Caco-2 (cell line): ENCODE measurements around the gene CORIN. TPM values are rescaled to one million over a fixed set of nuclear protein-coding genes. Genes with fewer than 3 reads are reported as not detected.

Experiments
- BruUV-seq: library from RNA; stranded (reverse); fragments of 400-500 nt; replicated peaks from 2 replicates; lab custom pipeline; 2021; lab: Mats Ljungman, UMichigan
- CTCF ChIA-PET: fragments of 300-600 bp; sonication (Branson Sonifier 250); formaldehyde crosslinking; loops from one replicate; lab custom pipeline; 2022; ENCODE audit warnings: antibody characterized with exemption; lab: Charles Lee
- POLR2A ChIA-PET: fragments of 300-600 bp; sonication (Branson Sonifier 250); formaldehyde crosslinking; loops from one replicate; lab custom pipeline; 2022; ENCODE audit warnings: antibody characterized with exemption; lab: Charles Lee
- DNase-seq, 2 experiments: peaks; one replicate each; pipeline versions ENCODE4 v3.0.0 to v3.0.0-alpha.2; 2020 to 2022
- H3K27me3 ChIP-seq: replicated peaks from 2 replicates; pipeline ENCODE4 v1.6.0; 2011; ENCODE audit warnings: low read length; ENCODE audit not compliant: control insufficient read depth, insufficient read depth
- H3K36me3 ChIP-seq: 2 replicates; pipeline ENCODE4 v1.5.1; 2011; ENCODE audit warnings: low read length; ENCODE audit not compliant: control insufficient read depth, insufficient read depth
- H3K4me1 ChIP-seq: fragments of 250-450 bp; sonication (Bioruptor Pico); 2 replicates; pipeline ENCODE4 v1.5.1; 2020; ENCODE audit warnings: mild to moderate bottlenecking
- H3K4me3 ChIP-seq: 2 replicates; pipeline ENCODE4 v1.5.1; 2011; ENCODE audit warnings: low read depth, mild to moderate bottlenecking, control low read depth, low read length
- H3K9me3 ChIP-seq: fragments of 250-450 bp; sonication (Bioruptor Pico); 2 replicates; pipeline ENCODE4 v1.5.1; 2020; ENCODE audit warnings: mild to moderate bottlenecking, moderate library complexity
- H3K27ac Mint-ChIP-seq: one replicate; pipeline ENCODE4 v1.8.0; 2022; ENCODE audit warnings: mixed read lengths; ENCODE audit not compliant: unreplicated experiment
- H3K27me3 Mint-ChIP-seq: one replicate; pipeline ENCODE4 v1.8.0; 2022; ENCODE audit warnings: mixed read lengths; ENCODE audit not compliant: insufficient read depth, unreplicated experiment
- H3K36me3 Mint-ChIP-seq: one replicate; pipeline ENCODE4 v1.8.0; 2022; ENCODE audit warnings: mild to moderate bottlenecking, mixed read lengths; ENCODE audit not compliant: insufficient read depth, unreplicated experiment
- H3K4me1 Mint-ChIP-seq: one replicate; pipeline ENCODE4 v1.8.0; 2022; ENCODE audit warnings: low read depth, mixed read lengths; ENCODE audit not compliant: unreplicated experiment
- H3K4me3 Mint-ChIP-seq: one replicate; pipeline ENCODE4 v1.8.0; 2022; ENCODE audit warnings: mild to moderate bottlenecking, moderate library complexity, mixed read lengths; ENCODE audit not compliant: unreplicated experiment
- H3K9me3 Mint-ChIP-seq: one replicate; pipeline ENCODE4 v1.8.0; 2022; ENCODE audit warnings: mixed read lengths; ENCODE audit not compliant: unreplicated experiment
- CTCF ChIP-seq, 2 experiments: fragments of 200-600 bp in 1 of 2; IDR thresholded peaks; 1 replicate in 1 of 2; 2 replicates in 1 of 2; pipeline versions ENCODE4 v1.5.1 to v1.8.0; 2011 to 2022; ENCODE audit warnings: antibody characterized with exemption in 1 of 2, control low read depth in 1 of 2, inconsistent platforms in 1 of 2, low read depth in 1 of 2, low read length in 1 of 2, mild to moderate bottlenecking in 1 of 2, moderate library complexity in 1 of 2; ENCODE audit not compliant: insufficient read depth in 1 of 2, severe bottlenecking in 1 of 2, unreplicated experiment in 1 of 2
- intact Hi-C: fragments of 100-400 bp; cut with micrococcal nuclease; formaldehyde crosslinking; loops from one replicate; pipeline ENCODE4 v1.10.0; 2022; ENCODE audit not compliant: unreplicated experiment
- total RNA-seq: library from RNA; stranded (reverse); gene quantifications from 2 replicates; pipeline ENCODE4 v1.2.3, GENCODE V29; 2022

CORIN gene
- total RNA-seq, 1 experiment from 2014 or later: 0.27 TPM

DNA sequence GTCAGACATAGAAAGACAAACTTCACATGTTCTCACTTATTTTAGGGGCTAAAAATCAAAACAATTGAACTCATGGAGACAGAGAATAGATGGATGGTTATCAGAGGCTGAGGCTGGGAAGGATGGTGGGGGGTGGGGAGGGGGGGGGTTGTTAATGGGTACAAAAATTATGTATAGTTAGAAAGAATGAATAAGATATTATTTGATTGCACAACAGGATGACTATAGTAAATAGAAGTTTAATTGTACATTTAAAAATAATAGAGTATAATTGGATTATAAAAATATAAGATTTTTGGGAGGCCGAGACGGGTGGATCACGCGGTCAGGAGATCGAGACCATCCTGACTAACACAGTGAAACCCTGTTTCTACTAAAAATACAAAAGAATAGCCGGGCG is 33.3 kb downstream of the CORIN start:
- intact Hi-C loops: no loop called here
- Mint-ChIP-seq H3K27me3 (peaks cover 2% of the 10 kb centered on the region), H3K4me3 (no peak overlapping the region), H3K36me3 (no peaks in the 10 kb centered on the region), H3K4me1 (no peaks in the 10 kb centered on the region), H3K27ac (no peak overlapping the region), H3K9me3 (no peaks in the 10 kb centered on the region)
- BruUV-seq: no TSS peak
- no peaks in the 10 kb centered on the region for H3K36me3 ChIP-seq
- POLR2A ChIA-PET: no interaction called here
- H3K9me3 ChIP-seq: no peaks in the 10 kb centered on the region
- H3K4me1 ChIP-seq: no peaks in the 10 kb centered on the region
- no peak for TF ChIP-seq CTCF (IDR thresholded peaks at IDR 0.05; ENCODE audit: insufficient read depth in 1 of 2, low read depth in 1 of 2, low read length in 1 of 2, severe bottlenecking in 1 of 2, unreplicated experiment in 1 of 2)
- no peak overlapping the region for H3K4me3 ChIP-seq
- no peaks in the 10 kb centered on the region for H3K27me3 ChIP-seq
- no peak for DNase-seq
- CTCF ChIA-PET: no interaction called here

DNA sequence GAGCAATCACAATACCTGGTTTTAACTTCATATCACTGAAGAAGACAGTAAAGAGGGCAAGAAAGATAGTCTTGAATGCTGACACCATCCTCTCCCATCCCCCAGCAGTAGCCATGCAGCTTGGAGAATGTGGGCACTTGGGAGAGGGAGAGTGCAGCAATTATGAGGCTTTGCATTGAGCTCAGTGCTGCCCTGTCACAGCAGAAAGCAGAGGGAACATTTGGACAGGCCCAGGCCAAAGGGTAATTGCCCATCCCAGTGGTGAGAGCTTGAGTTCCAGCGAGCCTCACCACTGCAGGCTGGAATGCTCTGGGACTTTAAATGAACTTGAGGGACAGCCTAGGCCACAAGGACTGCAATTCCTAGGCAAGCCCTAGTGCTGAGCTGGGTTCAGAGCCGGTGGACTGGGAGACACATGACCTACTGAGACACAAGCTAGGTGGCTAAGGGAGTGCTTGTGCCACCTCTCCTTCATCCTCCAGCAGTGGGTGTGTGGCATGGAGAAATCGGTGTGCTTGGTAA is 36.3 kb downstream of the CORIN start:
- Mint-ChIP-seq H3K4me1 (no peaks in the 10 kb centered on the region), H3K9me3 (no peaks in the 10 kb centered on the region), H3K4me3 (no peak overlapping the region), H3K27ac (no peak overlapping the region), H3K36me3 (no peaks in the 10 kb centered on the region), H3K27me3 (no peaks in the 10 kb centered on the region)
- ChIA-PET POLR2A (no interaction called here), CTCF (no interaction called here)
- no peaks in the 10 kb centered on the region for H3K36me3 ChIP-seq
- no peaks in the 10 kb centered on the region for H3K27me3 ChIP-seq
- DNase-seq: no peak
- no peak for TF ChIP-seq CTCF (IDR thresholded peaks at IDR 0.05; ENCODE audit: insufficient read depth in 1 of 2, low read depth in 1 of 2, low read length in 1 of 2, severe bottlenecking in 1 of 2, unreplicated experiment in 1 of 2)
- intact Hi-C loops: no loop called here
- H3K4me3 ChIP-seq: no peak overlapping the region
- no TSS peak for BruUV-seq
- no peaks in the 10 kb centered on the region for H3K9me3 ChIP-seq
- H3K4me1 ChIP-seq: no peaks in the 10 kb centered on the region

DNA sequence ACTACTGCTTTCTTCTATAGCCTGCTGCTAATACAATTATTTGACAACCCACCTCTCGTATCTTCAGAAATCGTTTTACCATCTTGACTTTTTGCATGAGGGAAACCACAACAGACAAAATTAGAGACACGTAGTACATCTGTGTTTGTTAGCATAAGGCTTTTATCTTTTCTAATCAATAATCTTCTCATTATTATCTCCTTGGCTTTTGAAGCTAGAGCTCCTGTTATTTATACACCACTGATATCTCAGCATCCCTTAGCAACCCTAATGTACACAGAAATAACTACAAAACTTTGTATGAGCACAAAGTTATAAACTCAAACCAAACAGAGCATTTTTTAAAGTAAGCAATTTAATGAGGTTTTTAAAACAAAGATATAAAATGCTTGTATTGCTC is 39.7 kb downstream of the CORIN start:
- Histone ChIP-seq H3K9me3 (no peaks in the 10 kb centered on the region; the same call in 1 of the 2 replicates), H3K4me1 (no peaks in the 10 kb centered on the region), H3K27me3 (no peaks in the 10 kb centered on the region), H3K4me3 (no peak overlapping the region), H3K36me3 (no peaks in the 10 kb centered on the region)
- TF ChIP-seq CTCF (IDR thresholded peaks at IDR 0.05; ENCODE audit: insufficient read depth in 1 of 2, low read depth in 1 of 2, low read length in 1 of 2, severe bottlenecking in 1 of 2, unreplicated experiment in 1 of 2): no peak
- no peaks in the 10 kb centered on the region for H3K36me3 Mint-ChIP-seq
- BruUV-seq: no TSS peak
- no peaks in the 10 kb centered on the region for H3K9me3 Mint-ChIP-seq
- CTCF ChIA-PET: interaction anchor here (1.0 kb wide), 1 partner anchor 39 kb away, joined by 4 read pairs; no protein-coding TSS in a partner anchor
- H3K4me1 Mint-ChIP-seq: no peaks in the 10 kb centered on the region
- H3K27me3 Mint-ChIP-seq: peaks cover 9% of the 10 kb centered on the region
- POLR2A ChIA-PET: no interaction called here
- H3K4me3 Mint-ChIP-seq: no peak overlapping the region
- peak in 1 of 2 experiments; percentile 5 for DNase-seq
- H3K27ac Mint-ChIP-seq: no peak overlapping the region
- intact Hi-C loops: no loop called here
